PC-3 (cell line): ENCODE measurements around the gene EFR3B.
"Not testable (repeated sequence)": the region's sequence is repeated elsewhere in the genome, so short reads cannot be mapped to it uniquely, and the experiment has no call there.

Source experiments
- CTCF ChIP-seq: fragments of 300-600 bp; sonication (generic); conservative IDR thresholded peaks from 2 replicates; pipeline ENCODE4 v1.5.1; 2017; ENCODE audit warnings: antibody characterized with exemption, low read depth, mild to moderate bottlenecking, low read length
- EZH2phosphoT487 ChIP-seq: fragments of 300-600 bp; sonication (generic); IDR thresholded peaks from 2 replicates; pipeline ENCODE4 v1.6.1; 2018; ENCODE audit warnings: mild to moderate bottlenecking, antibody characterized with exemption, low read length, borderline replicate concordance

GRCh38 chr2:25011342-25011741, 30.5 kb upstream of the EFR3B start:
- TF ChIP-seq CTCF, EZH2phosphoT487: not testable (repeated sequence)
